ENCODE measurements around the gene AMIGO3.
"Not testable (repeated sequence)": the region's sequence is repeated elsewhere in the genome, so short reads cannot be mapped to it uniquely, and the experiment has no call there.

AMIGO3 gene

GRCh38 chr3:49706456-49707112 lies 12.9 kb downstream of the AMIGO3 start:
- DNase-seq: no peak

- no peak for DNase-seq
These were observed 14.0 kb downstream of the AMIGO3 start for GRCh38 chr3:49705390-49705960.

GRCh38 chr3:49704629-49705028 lies 14.9 kb downstream of the AMIGO3 start:
- no peak for DNase-seq

- DNase-seq: no peak
These were observed 15.5 kb downstream of the AMIGO3 start for GRCh38 chr3:49703956-49704355.

GRCh38 chr3:49703443-49703927 lies 16.0 kb downstream of the AMIGO3 start:
- peak; percentile 76 to 77 for DNase-seq

- no peak for DNase-seq
These were observed 16.8 kb downstream of the AMIGO3 start for GRCh38 chr3:49702672-49703071.

GRCh38 chr3:49701388-49702077 lies 18.0 kb downstream of the AMIGO3 start:
- DNase-seq: peak; percentile 13 to 20

GRCh38 chr3:49700453-49701128 lies 18.9 kb downstream of the AMIGO3 start:
- DNase-seq: no peak

- no peak for DNase-seq
These were observed 19.5 kb downstream of the AMIGO3 start for GRCh38 chr3:49700014-49700413.

GRCh38 chr3:49699281-49699979 lies 20.1 kb downstream of the AMIGO3 start:
- no peak for DNase-seq

- DNase-seq: not testable (repeated sequence)
These were observed 24.0 kb downstream of the AMIGO3 start for GRCh38 chr3:49695350-49696015.

GRCh38 chr3:49694409-49695070 lies 24.9 kb downstream of the AMIGO3 start:
- DNase-seq: not testable (repeated sequence)

- DNase-seq: not testable (repeated sequence)
These were observed 28.0 kb downstream of the AMIGO3 start for GRCh38 chr3:49691481-49691880.

GRCh38 chr3:49690856-49691255 lies 28.6 kb downstream of the AMIGO3 start:
- DNase-seq: not testable (repeated sequence)

GRCh38 chr3:49689908-49690624 lies 29.4 kb downstream of the AMIGO3 start:
- not testable (repeated sequence) for DNase-seq

- no peak for DNase-seq
These were observed 30.2 kb downstream of the AMIGO3 start, which contains the start of the genes MST1 and RNF123 for GRCh38 chr3:49689046-49689907. MST1 (minus strand) TSS chr3:49689474; CDS start chr3:49688691, 783 bp downstream. RNF123 (plus strand) TSS chr3:49689557; CDS start chr3:49691166, 1,609 bp downstream.

- not testable (repeated sequence) for DNase-seq
These were observed 31.0 kb downstream of the AMIGO3 start for GRCh38 chr3:49688338-49689045.

- not testable (repeated sequence) for DNase-seq
These were observed 32.1 kb downstream of the AMIGO3 start for GRCh38 chr3:49687424-49687795.

All from AML-193 (cell line).